Cardiac muscle cell (in vitro differentiated cells and primary cell): ENCODE results near the gene IGSF21. TPM values are rescaled to one million over a fixed set of nuclear protein-coding genes. Genes with fewer than 3 reads are reported as not detected.

Experiments
- DNase-seq, 2 donors: peaks; one replicate each; pipeline versions ENCODE4 v3.0.0 to v3.0.0-alpha.2; 2010 to 2017; ENCODE audit warnings: low read depth in 1 of 2, low spot score in 1 of 2
- H3K27ac ChIP-seq: fragments of 200-600 bp; sonication (generic); 2 replicates; pipeline ENCODE4 v1.5.1; 2016
- H3K27me3 ChIP-seq: fragments of 200-600 bp; sonication (generic); 2 replicates; pipeline ENCODE4 v1.6.0; 2016; ENCODE audit warnings: control low read depth
- H3K36me3 ChIP-seq: fragments of 200-600 bp; sonication (generic); 2 replicates; pipeline ENCODE4 v1.5.1; 2016; ENCODE audit warnings: control low read depth
- H3K4me1 ChIP-seq: fragments of 200-600 bp; sonication (generic); 2 replicates; pipeline ENCODE4 v1.8.1; 2017; ENCODE audit warnings: low read depth, mild to moderate bottlenecking, mixed run types
- H3K4me3 ChIP-seq: fragments of 200-600 bp; sonication (generic); 2 replicates; pipeline ENCODE4 v1.5.1; 2016; ENCODE audit warnings: mild to moderate bottlenecking
- H3K9me3 ChIP-seq: fragments of 200-600 bp; sonication (generic); 2 replicates; pipeline ENCODE4 v1.5.1; 2017; ENCODE audit warnings: low read depth, mild to moderate bottlenecking, control low read depth
- CTCF ChIP-seq: IDR thresholded peaks from 2 replicates; pipeline ENCODE4 v1.5.1; 2012; ENCODE audit warnings: low read depth, mild to moderate bottlenecking, low read length
- polyA plus RNA-seq: library from polyadenylated mRNA; unstranded; fragments of >200 nt; fragmentation: Nextera tagmentation; extraction: Ambion mirVana; gene quantifications from 2 replicates; pipeline ENCODE4 v1.2.1, GENCODE V29; 2016
- total RNA-seq: library from RNA; depleted of rRNA; stranded (reverse); fragments of >200 nt; gene quantifications from 2 replicates; pipeline ENCODE4 v1.2.3, GENCODE V29; 2016

IGSF21 gene
- total and polyA plus RNA-seq, 2 experiments from 2014 or later = 0.06 TPM; not detected in 1

- no peaks in the 10 kb centered on the region for H3K9me3 ChIP-seq
- DNase-seq = no peak
- H3K36me3 ChIP-seq = no peaks in the 10 kb centered on the region
- H3K27me3 ChIP-seq = peaks cover 30% of the 10 kb centered on the region
- no peaks in the 10 kb centered on the region for H3K4me1 ChIP-seq
- H3K4me3 ChIP-seq = no peak overlapping the region
- H3K27ac ChIP-seq = no peak overlapping the region
- TF ChIP-seq CTCF = no peak
Observed at GRCh38 chr1:18064534-18064933, 43.1 kb upstream of the IGSF21 start.

DNA sequence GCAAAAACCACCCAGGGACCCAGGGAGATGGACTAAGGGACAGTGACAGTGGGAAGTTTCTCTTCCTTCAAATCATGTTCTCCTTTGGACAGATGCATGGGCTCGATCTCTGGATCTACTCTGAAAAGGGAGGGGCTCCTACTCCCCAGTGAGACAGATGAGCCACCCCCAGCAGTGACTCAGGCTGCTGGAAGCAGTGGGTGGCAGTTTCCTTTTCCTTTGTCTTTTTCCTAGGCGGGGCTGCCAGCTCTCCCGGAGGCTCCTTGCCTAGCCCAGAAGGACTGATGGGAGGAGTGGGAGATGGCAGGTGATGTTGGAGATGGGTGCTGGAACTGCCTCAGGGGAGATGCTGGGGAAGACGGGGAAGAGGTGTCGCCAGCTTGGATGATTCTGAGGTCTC is 41.0 kb upstream of the IGSF21 start:
- no peak for DNase-seq
- no peaks in the 10 kb centered on the region for H3K36me3 ChIP-seq
- H3K27me3 ChIP-seq = peaks cover 26% of the 10 kb centered on the region
- H3K4me1 ChIP-seq = no peaks in the 10 kb centered on the region
- no peaks in the 10 kb centered on the region for H3K9me3 ChIP-seq
- H3K27ac ChIP-seq = no peak overlapping the region
- no peak overlapping the region for H3K4me3 ChIP-seq
- TF ChIP-seq CTCF = no peak

- peaks cover 21% of the 10 kb centered on the region for H3K27me3 ChIP-seq
- no peaks in the 10 kb centered on the region for H3K36me3 ChIP-seq
- no peak for DNase-seq
- H3K27ac ChIP-seq = no peak overlapping the region
- no peak for TF ChIP-seq CTCF
- H3K4me3 ChIP-seq = no peak overlapping the region
- no peaks in the 10 kb centered on the region for H3K9me3 ChIP-seq
- H3K4me1 ChIP-seq = no peaks in the 10 kb centered on the region
Observed at GRCh38 chr1:18069903-18070302, 37.7 kb upstream of the IGSF21 start.

DNA sequence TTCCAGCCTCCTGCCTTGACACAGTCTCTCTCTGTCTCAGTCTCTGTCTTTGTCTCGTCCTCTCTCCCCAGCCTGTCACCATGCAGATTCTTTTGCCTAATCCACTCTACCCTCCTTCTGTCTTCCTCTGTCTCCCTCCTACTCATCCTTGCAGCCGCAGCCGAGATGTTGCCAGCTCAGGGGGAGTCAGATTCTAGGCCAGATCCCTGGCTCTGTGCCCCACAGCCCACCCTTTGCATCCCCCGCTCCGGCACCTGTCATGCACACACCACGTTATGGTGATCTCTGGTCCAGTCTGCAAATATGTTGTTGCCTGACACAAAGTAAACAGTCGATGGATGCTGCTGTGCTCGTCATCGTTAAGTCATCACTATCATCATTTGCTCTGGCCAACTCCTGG is 35.5 kb upstream of the IGSF21 start:
- no peak for TF ChIP-seq CTCF
- Histone ChIP-seq H3K27me3 (peaks cover 18% of the 10 kb centered on the region), H3K36me3 (no peaks in the 10 kb centered on the region), H3K4me3 (no peak overlapping the region), H3K27ac (no peak overlapping the region), H3K9me3 (no peaks in the 10 kb centered on the region), H3K4me1 (no peaks in the 10 kb centered on the region)
- no peak for DNase-seq

DNA sequence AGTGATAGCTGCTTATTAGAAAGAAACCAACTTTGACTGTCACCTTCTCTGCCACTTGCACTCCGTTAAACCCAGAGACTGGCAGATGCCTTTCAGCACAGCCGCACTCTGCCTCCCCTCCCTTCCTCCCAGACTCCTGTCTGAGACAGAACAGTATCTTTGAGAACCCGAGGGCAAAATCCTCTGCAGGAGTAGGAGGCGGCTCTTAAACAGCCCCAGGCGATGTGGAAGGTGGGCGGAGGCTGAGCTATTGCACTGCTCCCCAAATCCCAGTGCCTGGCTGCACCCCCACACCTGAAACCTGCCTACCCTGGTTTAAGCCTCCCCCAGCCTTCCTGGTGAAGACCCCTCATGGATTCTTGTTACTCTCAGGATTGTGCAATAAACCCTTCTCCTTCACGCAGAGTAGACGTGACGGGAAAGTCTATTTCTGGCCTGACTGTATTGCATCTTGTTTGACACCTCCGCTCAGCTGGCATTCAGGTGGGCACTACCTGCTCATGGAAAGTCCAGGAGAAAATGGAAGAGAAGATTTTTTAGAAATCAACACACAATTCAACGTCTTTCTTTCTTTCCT is 34.4 kb upstream of the IGSF21 start:
- Histone ChIP-seq H3K4me3 (no peak overlapping the region), H3K9me3 (no peaks in the 10 kb centered on the region), H3K27ac (no peak overlapping the region), H3K4me1 (no peaks in the 10 kb centered on the region), H3K36me3 (no peaks in the 10 kb centered on the region), H3K27me3 (peaks cover 11% of the 10 kb centered on the region)
- no peak for DNase-seq
- TF ChIP-seq CTCF = no peak
